Gastrocnemius medialis (tissue), 4 donors: ENCODE data around the gene DNM2.

ENCODE experiments used
- POLR2A ChIP-seq, 2 donors: fragments of 450-650 bp; IDR thresholded peaks; one replicate each; pipeline ENCODE4 v1.6.1; 2017; ENCODE audit warnings: antibody characterized with exemption in 2 of 2, mild to moderate bottlenecking in 2 of 2, moderate library complexity in 2 of 2
- TF ChIP-seq, protein P1 (sequence below), 5 experiments: fragments of 450-650 bp in 3 of 5; fragments of 200-600 bp in 2 of 5; sonication (generic) in 2 of 5; IDR thresholded peaks in 4 of 5; conservative IDR thresholded peaks in 1 of 5; 1 replicate in 4 of 5; 2 replicates in 1 of 5; pipeline ENCODE4 v1.5.1; 2016 to 2019; ENCODE audit warnings: antibody characterized with exemption in 5 of 5, mild to moderate bottlenecking in 3 of 5, moderate library complexity in 3 of 5

GRCh38 chr19:10758978-10759377 is 41.1 kb downstream of the DNM2 start:
- TF ChIP-seq, protein P1, sequence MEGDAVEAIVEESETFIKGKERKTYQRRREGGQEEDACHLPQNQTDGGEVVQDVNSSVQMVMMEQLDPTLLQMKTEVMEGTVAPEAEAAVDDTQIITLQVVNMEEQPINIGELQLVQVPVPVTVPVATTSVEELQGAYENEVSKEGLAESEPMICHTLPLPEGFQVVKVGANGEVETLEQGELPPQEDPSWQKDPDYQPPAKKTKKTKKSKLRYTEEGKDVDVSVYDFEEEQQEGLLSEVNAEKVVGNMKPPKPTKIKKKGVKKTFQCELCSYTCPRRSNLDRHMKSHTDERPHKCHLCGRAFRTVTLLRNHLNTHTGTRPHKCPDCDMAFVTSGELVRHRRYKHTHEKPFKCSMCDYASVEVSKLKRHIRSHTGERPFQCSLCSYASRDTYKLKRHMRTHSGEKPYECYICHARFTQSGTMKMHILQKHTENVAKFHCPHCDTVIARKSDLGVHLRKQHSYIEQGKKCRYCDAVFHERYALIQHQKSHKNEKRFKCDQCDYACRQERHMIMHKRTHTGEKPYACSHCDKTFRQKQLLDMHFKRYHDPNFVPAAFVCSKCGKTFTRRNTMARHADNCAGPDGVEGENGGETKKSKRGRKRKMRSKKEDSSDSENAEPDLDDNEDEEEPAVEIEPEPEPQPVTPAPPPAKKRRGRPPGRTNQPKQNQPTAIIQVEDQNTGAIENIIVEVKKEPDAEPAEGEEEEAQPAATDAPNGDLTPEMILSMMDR (IDR thresholded peaks at IDR 0.05 in 4 of 5, conservative IDR thresholded peaks at IDR 0.05 in 1 of 5): no peak
- TF ChIP-seq POLR2A (IDR thresholded peaks at IDR 0.05): no peak
